Kidney (tissue), 14 donors: ENCODE results near the gene PLCB2. TPM values are rescaled to one million over a fixed set of nuclear protein-coding genes. Genes with fewer than 3 reads are reported as not detected.

Source experiments
- DNase-seq, 5 donors: peaks; one replicate each; pipeline ENCODE4 v3.0.0-alpha.2; 2013 to 2020
- FAIRE-seq: peaks from 2 replicates; lab custom pipeline; 2012; peaks lifted over from hg19 to GRCh38; lab: Jason Lieb, UNC
- H3K27ac ChIP-seq, 2 donors: one replicate each; pipeline ENCODE4 v1.7.0; 2013; ENCODE audit warnings: low read depth in 2 of 2, low read length in 2 of 2, inconsistent platforms in 1 of 2
- H3K27me3 ChIP-seq: one replicate; pipeline ENCODE4 v1.7.1; 2013; ENCODE audit warnings: low read length, inconsistent platforms; ENCODE audit not compliant: control insufficient read depth, insufficient read depth
- H3K36me3 ChIP-seq, 3 donors: one replicate each; pipeline versions ENCODE4 v1.7.0 to v1.7.1; 2013; ENCODE audit warnings: low read length in 3 of 3, control low read depth in 1 of 3, inconsistent platforms in 1 of 3; ENCODE audit not compliant: insufficient read depth in 3 of 3, control insufficient read depth in 2 of 3
- H3K4me1 ChIP-seq, 3 donors: one replicate each; pipeline versions ENCODE4 v1.7.0 to v1.7.1; 2013; ENCODE audit warnings: low read length in 3 of 3, inconsistent platforms in 1 of 3, low read depth in 1 of 3; ENCODE audit not compliant: control insufficient read depth in 2 of 3, insufficient read depth in 2 of 3
- H3K4me3 ChIP-seq, 3 donors: one replicate each; pipeline versions ENCODE4 v1.7.0 to v1.8.1; 2013; ENCODE audit warnings: low read length in 3 of 3, control low read depth in 1 of 3, inconsistent platforms in 1 of 3
- H3K9ac ChIP-seq, 3 donors: one replicate each; pipeline versions ENCODE4 v1.7.0 to v1.7.1; 2013; ENCODE audit warnings: low read length in 3 of 3, control low read depth in 1 of 3, inconsistent platforms in 1 of 3
- H3K9me3 ChIP-seq, 3 donors: one replicate each; pipeline versions ENCODE4 v1.7.0 to v1.7.1; 2013; ENCODE audit warnings: low read length in 3 of 3, control low read depth in 1 of 3, inconsistent platforms in 1 of 3; ENCODE audit not compliant: control insufficient read depth in 2 of 3, insufficient read depth in 1 of 3
- CTCF ChIP-seq: IDR thresholded peaks from 3 replicates; pipeline ENCODE4 v1.5.1; 2012; ENCODE audit warnings: mild to moderate bottlenecking, moderate library complexity, borderline replicate concordance; ENCODE audit not compliant: insufficient read depth; ENCODE audit errors: extremely low read depth
- intact Hi-C: fragments of 100-400 bp; cut with DNase I; formaldehyde crosslinking; loops from one replicate; pipeline ENCODE4 v1.11.1; 2022
- polyA plus RNA-seq: library from polyadenylated mRNA; stranded (reverse); fragments of 350-450 nt; fragmentation: Illumina TruSeq; extraction: RNeasy Lipid Tissue Mini Kit (QIAGEN cat#74804); gene quantifications from one replicate; pipeline ENCODE4 v1.2.3, GENCODE V29; 2014; ENCODE audit warnings: low read depth, low replicate concordance; ENCODE audit not compliant: insufficient read depth
- total RNA-seq: library from RNA; stranded (reverse); fragmentation: NEBNext Ultra II Directional; extraction: Animal tissue kit (Norgen Biotek cat#: 25700); gene quantifications from one replicate; pipeline ENCODE4 v1.2.1, GENCODE V29; 2021
- donor health status: control.
- donor health status: control.
- donor health status: control.
- donor health status: control.
- donor health status: control.
- donor health status: DM: yes; HTN: yes; CAD: no.
- donor health status: Normal renal cell carcinoma (clear cell type).

PLCB2 gene
- total and polyA plus RNA-seq, 2 donors from 2014 or later, result 4.4 to 37.2 TPM

GRCh38 chr15:40333922-40334492 lies 26.3 kb upstream of the PLCB2 start:
- H3K4me1 ChIP-seq, result peaks cover 0 to 26% (median 5%) of the 10 kb centered on the region in 3 donors
- no peak for TF ChIP-seq CTCF
- H3K9me3 ChIP-seq, result no peaks in the 10 kb centered on the region
- FAIRE-seq (no peak), DNase-seq (peak; percentile 46 to 87 (median 57))
- intact Hi-C loops, result no loop called here
- H3K4me3 ChIP-seq, result peak overlapping the region in 1 of 3 donors; percentile 3
- peak overlapping the region in 1 of 3 donors; percentile 29 for H3K9ac ChIP-seq
- no peaks in the 10 kb centered on the region for H3K27me3 ChIP-seq
- H3K27ac ChIP-seq, result peak overlapping the region; percentile 49 to 74
- no peaks in the 10 kb centered on the region for H3K36me3 ChIP-seq

- Histone ChIP-seq H3K27me3 (no peaks in the 10 kb centered on the region), H3K4me1 (peaks cover 0 to 19% (median 0%) of the 10 kb centered on the region in 3 donors), H3K9ac (no peak overlapping the region), H3K36me3 (no peaks in the 10 kb centered on the region), H3K4me3 (no peak overlapping the region), H3K9me3 (no peaks in the 10 kb centered on the region), H3K27ac (no peak overlapping the region)
- no peak for TF ChIP-seq CTCF
- DNase-seq (peak in 1 of 5 donors; percentile 61), FAIRE-seq (no peak)
- intact Hi-C loops, result no loop called here
Measured at GRCh38 chr15:40332113-40332781, 24.5 kb upstream of the PLCB2 start.

GRCh38 chr15:40331637-40332036 lies 23.9 kb upstream of the PLCB2 start:
- Histone ChIP-seq H3K27me3 (no peaks in the 10 kb centered on the region), H3K4me3 (no peak overlapping the region), H3K4me1 (peaks cover 0 to 19% (median 0%) of the 10 kb centered on the region in 3 donors), H3K9ac (no peak overlapping the region), H3K9me3 (no peaks in the 10 kb centered on the region), H3K36me3 (no peaks in the 10 kb centered on the region), H3K27ac (no peak overlapping the region)
- no peak for DNase-seq
- no peak for FAIRE-seq
- intact Hi-C loops, result no loop called here
- no peak for TF ChIP-seq CTCF
